Measurements from ENCODE around the gene PLK1.

DNA sequence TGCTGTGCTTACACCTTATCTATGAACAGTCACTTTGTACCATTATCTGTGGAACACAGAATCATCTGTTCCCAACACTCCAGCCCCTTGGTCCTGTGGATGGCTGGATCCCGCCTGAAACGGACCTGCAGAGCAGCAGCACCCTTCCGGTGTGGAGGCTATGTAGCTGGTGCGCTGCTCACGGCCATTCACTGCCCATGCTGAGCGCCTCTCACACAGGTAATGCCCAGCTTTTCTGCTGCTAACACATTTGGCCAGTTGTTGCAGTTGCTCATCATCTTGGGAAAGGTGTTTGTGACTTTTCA lies 11.4 kb upstream of the PLK1 start:
- TF ChIP-seq CTCF (IDR thresholded peaks at IDR 0.05), result no peak
- no peak for TF ChIP-seq POLR2A (IDR thresholded peaks at IDR 0.05)
- TF ChIP-seq POLR2AphosphoS5 (IDR thresholded peaks at IDR 0.05), result no peak
